ENCODE measurements around the gene KLRC3.

- no peak for TF ChIP-seq POLR2A (IDR thresholded peaks at IDR 0.05; ENCODE audit: low read depth, low read length)
- TF ChIP-seq POLR2AphosphoS5 (IDR thresholded peaks at IDR 0.05; ENCODE audit: insufficient read depth, low read depth, low read length) = no peak
These were observed 55.4 kb downstream of the KLRC3 start for GRCh38 chr12:10364815-10365622.

All from endothelial cell of umbilical vein (primary cell).